Amniotic epithelial cell (primary cell): ENCODE data around the gene SUGP1.
A peak's percentile ranks its signal among the peaks of the same experiment; 100 is the strongest.
"Not testable (repeated sequence)": the region's sequence is repeated elsewhere in the genome, so short reads cannot be mapped to it uniquely, and the experiment has no call there.

ENCODE experiments used
- DNase-seq: peaks from one replicate; pipeline ENCODE4 v3.0.0-alpha.2; 2010; ENCODE audit warnings: low read depth

SUGP1 gene

DNA sequence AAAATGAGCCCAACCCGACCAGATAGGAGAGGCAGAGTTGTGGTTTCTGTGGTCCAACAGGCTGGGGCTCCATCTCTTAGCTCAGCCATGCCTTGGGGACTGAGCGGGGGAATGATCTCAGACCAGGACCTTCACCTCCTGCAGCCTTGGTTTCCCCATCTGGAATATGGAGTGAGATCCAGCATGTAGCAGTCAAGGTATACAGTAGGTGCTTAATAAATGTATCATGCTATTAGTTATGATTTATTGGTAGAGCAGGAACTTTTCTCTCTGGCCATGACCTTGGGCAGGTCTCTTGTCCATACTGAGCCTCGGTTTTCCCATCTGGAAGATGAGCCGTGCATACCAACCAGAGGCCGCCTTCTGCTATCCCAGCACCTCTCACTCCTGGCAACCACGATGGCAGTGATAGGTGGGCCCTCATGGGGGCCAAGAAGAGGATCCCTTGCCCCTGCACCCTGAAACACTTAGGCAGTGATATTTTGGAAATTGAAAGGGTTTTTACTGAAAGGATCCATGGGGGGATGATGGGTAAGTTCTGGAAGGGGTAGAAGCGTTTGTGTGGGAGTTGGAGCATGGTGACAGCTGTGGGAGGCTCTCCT is 56.3 kb downstream of the SUGP1 start:
- no peak for DNase-seq

GRCh38 chr19:19262190-19263057 is 57.9 kb downstream of the SUGP1 start:
- DNase-seq, result no peak

DNA sequence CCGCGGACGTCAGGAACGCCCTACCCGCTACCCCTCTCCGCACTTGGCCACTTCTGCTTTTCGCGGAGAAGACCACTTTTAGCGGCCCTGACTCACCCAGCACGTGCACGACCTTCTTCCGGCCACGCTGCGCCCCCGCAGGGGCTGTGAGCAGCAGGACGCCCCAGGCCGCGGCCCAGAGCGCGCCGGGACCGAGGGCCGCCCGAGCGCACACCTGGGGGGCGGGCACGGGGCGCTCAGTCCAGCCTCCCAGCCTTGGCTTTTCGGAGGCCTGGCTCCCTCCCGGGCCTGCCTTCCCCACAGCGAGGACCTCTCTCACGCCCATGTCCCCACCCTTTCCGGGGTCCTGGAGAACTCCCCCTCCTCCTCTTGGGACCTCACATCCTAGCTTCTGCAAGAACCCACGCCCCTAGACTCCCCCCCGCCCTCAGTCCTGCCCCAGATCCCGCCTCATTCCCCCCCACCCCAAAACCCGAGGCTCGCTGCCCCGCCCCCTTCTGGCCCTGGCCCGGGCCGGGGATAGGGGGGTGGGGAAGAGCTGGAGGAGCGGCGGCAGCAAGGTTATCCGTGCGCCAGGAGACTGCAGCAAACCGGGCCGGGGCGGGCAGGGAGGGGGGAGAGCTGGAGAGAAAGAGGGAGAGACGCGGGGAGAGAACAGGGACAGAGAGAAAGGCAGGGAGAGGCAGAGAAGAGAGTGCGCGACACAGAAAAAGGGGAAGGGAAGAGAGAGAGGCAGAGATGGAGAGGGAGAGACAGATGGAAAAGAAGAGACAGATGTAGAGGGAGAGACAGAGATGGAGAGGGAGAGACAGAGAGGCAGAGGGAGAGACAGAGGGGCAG is 58.7 kb downstream of the SUGP1 start:
- DNase-seq, result no peak

- no peak for DNase-seq
Observed at GRCh38 chr19:19260417-19261214, 59.7 kb downstream of the SUGP1 start.

DNA sequence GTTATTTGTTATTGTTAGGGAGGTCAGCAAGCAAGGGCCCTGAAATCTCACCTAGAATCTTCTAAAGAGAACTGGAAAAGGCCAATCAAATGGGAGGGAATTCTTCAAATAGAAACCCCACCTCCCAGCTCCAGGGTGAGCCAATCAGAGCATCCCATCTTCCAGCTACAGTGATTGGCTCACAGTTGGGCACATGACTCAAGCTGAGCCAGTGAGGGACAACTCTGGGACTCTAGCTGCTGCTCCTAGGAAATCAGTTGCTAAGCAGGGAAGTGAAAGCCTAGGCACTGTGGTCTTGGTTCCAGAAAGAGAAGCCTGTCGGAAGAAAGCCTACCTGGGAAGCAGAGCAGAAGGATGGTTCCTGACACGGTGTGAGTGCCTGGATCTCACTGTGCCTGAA is 60.6 kb downstream of the SUGP1 start:
- DNase-seq, result peak; percentile 38

GRCh38 chr19:19258589-19259338 is 61.5 kb downstream of the SUGP1 start:
- DNase-seq, result no peak

GRCh38 chr19:19257836-19258588 is 62.3 kb downstream of the SUGP1 start:
- DNase-seq, result no peak

GRCh38 chr19:19257137-19257536 is 63.2 kb downstream of the SUGP1 start:
- no peak for DNase-seq

DNA sequence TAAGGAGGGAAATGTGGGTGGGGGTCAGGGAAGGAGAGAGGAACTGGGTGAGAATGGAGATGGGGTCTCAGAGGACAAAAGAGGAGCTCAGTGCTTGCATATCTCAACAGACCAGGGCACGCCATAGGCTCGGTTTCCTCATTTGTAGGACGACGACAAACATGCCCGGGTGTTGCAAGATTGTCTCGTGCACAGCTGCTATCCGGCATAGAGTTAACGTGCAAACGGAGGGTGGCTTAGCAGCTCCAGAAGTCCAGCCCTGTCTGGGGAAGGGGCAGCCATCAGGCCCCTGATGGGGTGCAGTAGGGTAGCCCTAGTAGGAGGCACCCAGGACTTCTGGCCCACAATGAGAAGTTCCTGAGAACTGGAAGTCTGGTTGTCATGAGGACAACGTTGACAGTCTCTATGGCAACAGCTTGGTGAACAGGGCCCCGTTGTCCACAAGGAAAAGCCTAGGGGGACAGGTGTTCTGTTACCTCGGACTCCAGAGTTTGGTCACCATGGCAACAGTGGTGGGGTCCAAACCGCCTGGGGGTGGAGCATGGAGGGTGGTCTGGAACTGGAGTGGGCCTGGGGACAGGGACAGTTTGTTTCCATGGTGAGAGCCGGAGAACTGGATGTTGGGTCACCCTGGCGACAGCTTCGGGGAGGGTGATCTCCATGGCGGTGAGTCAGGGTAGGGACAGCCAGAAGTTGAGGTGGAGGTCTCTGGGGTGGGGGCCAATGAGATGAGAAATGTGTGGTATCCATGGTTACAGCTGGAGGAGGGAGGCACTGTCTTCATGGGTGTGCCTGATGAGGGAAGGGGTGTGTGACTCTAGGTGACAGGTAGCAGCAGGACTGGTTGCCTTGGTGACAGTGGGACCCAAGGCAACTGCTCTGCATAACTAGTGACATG is 64.0 kb downstream of the SUGP1 start:
- DNase-seq, result no peak

GRCh38 chr19:19253409-19253808 is 66.9 kb downstream of the SUGP1 start:
- DNase-seq, result not testable (repeated sequence)

DNA sequence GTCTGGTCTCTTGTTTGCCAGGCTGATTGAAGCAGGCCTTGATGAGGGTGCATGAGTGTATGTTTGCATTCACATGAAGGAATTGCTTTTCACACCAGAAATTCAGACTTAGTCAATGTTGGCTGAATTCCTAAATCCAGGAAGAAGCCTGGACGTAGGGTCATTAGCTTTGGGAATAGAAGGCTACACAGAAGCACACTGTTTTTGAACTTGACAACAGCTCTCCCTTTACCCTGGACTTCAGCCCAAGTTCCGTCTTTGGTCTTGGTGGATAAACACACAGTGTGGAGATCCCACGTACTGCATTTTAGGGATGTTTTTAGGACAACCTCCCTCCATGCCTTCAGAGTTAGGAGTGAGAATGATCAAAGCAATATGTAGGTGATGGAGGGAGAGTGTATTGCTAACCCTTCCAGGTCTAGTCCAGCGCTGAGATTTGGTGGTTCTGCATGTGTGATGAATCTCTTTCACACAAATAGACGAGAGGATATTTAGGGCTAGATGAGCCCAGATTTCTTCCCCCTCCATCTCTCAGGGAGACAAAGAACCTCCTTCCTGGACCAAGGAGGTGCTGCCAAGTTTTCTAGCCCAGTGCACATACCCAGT is 70.0 kb downstream of the SUGP1 start:
- no peak for DNase-seq

DNA sequence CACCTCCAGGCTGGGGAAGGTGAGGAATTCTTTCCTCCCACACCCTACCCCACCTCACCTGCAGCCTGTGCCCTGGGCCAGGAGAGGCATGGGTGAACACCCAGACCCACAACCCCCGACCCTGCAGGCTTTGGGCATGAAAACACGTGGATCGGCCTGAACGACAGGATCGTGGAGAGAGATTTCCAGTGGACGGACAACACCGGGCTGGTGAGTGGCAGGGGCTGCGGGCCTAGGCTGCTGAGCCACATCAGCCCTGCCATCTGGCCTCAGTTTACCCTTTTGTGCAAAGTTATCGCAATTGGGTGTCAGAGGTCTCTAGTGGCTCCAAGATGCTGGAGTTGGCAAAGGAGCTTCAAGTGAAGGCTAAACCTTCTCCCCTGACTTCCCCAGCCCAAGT is 79.8 kb downstream of the SUGP1 start:
- DNase-seq, result no peak

- DNase-seq, result no peak
Observed at GRCh38 chr19:19239675-19240074, 80.6 kb downstream of the SUGP1 start.

- no peak for DNase-seq
Observed at GRCh38 chr19:19238126-19238894, 82.0 kb downstream of the SUGP1 start.

- DNase-seq, result no peak
Observed at GRCh38 chr19:19236173-19236572, 84.1 kb downstream of the SUGP1 start.

DNA sequence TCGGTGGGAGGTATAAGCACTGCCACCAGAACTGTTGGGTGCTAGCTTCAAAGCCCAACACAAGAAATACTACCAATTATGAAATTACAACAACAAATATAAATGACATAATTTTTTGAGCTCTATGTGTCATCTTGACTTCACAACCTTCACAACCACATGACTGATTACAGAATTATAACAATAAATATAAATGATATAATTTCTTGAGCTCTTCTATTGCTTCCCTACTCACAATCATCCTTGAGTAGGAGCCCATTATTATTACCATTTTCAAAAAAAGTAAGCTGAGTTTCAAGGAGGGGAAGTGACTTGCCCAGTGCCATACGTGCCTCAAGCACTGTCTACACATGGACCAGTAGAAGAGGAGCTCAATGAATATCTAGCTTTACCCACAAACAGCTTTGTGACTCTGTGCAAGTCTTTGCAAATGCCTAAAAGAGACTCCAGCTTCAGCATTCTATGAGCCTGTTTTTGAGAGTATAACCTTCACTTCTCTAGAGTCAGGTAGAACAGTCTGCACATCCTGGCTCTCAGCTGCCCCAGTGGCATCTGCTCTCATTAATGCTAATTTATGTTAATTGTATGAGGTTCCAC is 86.0 kb downstream of the SUGP1 start:
- no peak for DNase-seq

DNA sequence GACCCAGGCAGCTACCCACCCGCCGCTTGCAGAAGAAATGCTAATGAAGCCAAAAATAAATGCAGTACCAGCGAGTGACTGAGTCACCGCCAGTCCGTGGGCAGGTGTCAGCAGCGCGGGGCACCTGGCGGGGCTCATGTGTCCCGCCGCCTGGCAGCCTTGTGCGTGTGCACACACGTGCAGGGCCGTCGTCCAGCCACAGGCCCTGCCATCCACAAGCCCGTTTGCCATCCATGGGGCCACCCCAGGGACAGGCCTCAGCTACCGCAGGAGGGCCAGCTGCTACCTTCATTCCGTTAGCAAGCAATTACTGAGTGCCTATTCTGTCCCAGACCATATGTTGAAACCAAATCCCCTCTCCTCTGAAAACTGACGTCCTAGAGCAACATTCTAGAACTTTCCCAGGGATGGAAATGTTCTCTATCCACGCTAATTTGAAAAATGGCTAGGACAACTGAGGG is 88.0 kb downstream of the SUGP1 start:
- no peak for DNase-seq

GRCh38 chr19:19230999-19231398 is 89.3 kb downstream of the SUGP1 start:
- DNase-seq, result no peak
